Esophagus muscularis mucosa (tissue), 4 donors: ENCODE data around the gene MRPS18B. TPM values are rescaled to one million over a fixed set of nuclear protein-coding genes. Genes with fewer than 3 reads are reported as not detected.

Experiments used
- DNase-seq: peaks from one replicate; pipeline ENCODE4 v3.0.0-alpha.2; 2017; ENCODE audit errors: extremely low spot score
- H3K27ac ChIP-seq, 4 donors: fragments of 200-600 bp; sonication (generic); replicated peaks in 1 of 4; 1 replicate in 3 of 4; 2 replicates in 1 of 4; pipeline ENCODE4 v1.5.1; 2016 to 2019; ENCODE audit warnings: mild to moderate bottlenecking in 1 of 4
- H3K27me3 ChIP-seq, 4 donors: fragments of 200-600 bp; sonication (generic); one replicate each; pipeline versions ENCODE4 v1.5.1 to v1.6.0; 2016 to 2019
- H3K36me3 ChIP-seq, 4 donors: fragments of 200-600 bp; sonication (generic); one replicate each; pipeline ENCODE4 v1.5.1; 2016 to 2019
- H3K4me1 ChIP-seq, 4 donors: fragments of 200-600 bp; sonication (generic); one replicate each; pipeline ENCODE4 v1.5.1; 2016 to 2019
- H3K4me3 ChIP-seq, 4 donors: fragments of 200-600 bp; sonication (generic); 1 replicate in 2 of 4; 2 replicates in 2 of 4; pipeline ENCODE4 v1.5.1; 2016 to 2019; ENCODE audit warnings: mild to moderate bottlenecking in 4 of 4, moderate library complexity in 1 of 4
- H3K9me3 ChIP-seq, 4 donors: fragments of 200-600 bp; sonication (generic); 1 replicate in 3 of 4; 2 replicates in 1 of 4; pipeline ENCODE4 v1.5.1; 2016 to 2019
- CTCF ChIP-seq, 3 experiments: fragments of 200-600 bp in 2 of 3; fragments of 450-650 bp in 1 of 3; sonication (generic) in 2 of 3; IDR thresholded peaks; one replicate each; pipeline ENCODE4 v1.5.1; 2017 to 2019; ENCODE audit warnings: antibody characterized with exemption in 3 of 3, mild to moderate bottlenecking in 2 of 3, moderate library complexity in 1 of 3
- EP300 ChIP-seq: sonication (generic); formaldehyde crosslinking; IDR thresholded peaks from one replicate; pipeline ENCODE4 v1.6.1; 2017; ENCODE audit warnings: antibody characterized with exemption
- POLR2A ChIP-seq: fragments of 450-650 bp; IDR thresholded peaks from one replicate; pipeline ENCODE4 v1.6.1; 2017; ENCODE audit warnings: antibody characterized with exemption, moderate library complexity, mild to moderate bottlenecking, low read depth
- POLR2AphosphoS5 ChIP-seq, 2 donors: sonication (generic); formaldehyde crosslinking; IDR thresholded peaks; one replicate each; pipeline ENCODE4 v1.6.1; 2017; ENCODE audit warnings: antibody characterized with exemption in 2 of 2
- WGBS: methylation state at CpG from one replicate; pipeline ENCODE4 v1.1.5; 2018; 5-methylcytosine and 5-hydroxymethylcytosine counted together
- intact Hi-C: fragments of 100-400 bp; cut with DNase I; formaldehyde crosslinking; loops from one replicate; pipeline ENCODE4 v1.15.1; 2023
- total RNA-seq, 4 donors: library from RNA; depleted of rRNA; stranded (reverse); fragments of >200 nt; gene quantifications; one replicate each; pipeline versions ENCODE4 v1.1.0 to v1.2.1, GENCODE V29; 2016

The MRPS18B gene
- total RNA-seq, 4 donors from 2014 or later = 36.0 to 41.8 (median 40.0) TPM

- Histone ChIP-seq H3K4me1 (no peaks in the 10 kb centered on the region), H3K36me3 (peaks cover 3 to 60% (median 38%) of the 10 kb centered on the region in 4 donors), H3K4me3 (no peak overlapping the region), H3K27ac (no peak overlapping the region), H3K27me3 (no peaks in the 10 kb centered on the region), H3K9me3 (no peaks in the 10 kb centered on the region)
- intact Hi-C loops = no loop called here
- TF ChIP-seq CTCF (IDR thresholded peaks at IDR 0.05) = no peak
- no peak for TF ChIP-seq POLR2A
- TF ChIP-seq POLR2AphosphoS5 (IDR thresholded peaks at IDR 0.05) = no peak
- TF ChIP-seq EP300 = no peak
- DNase-seq = no peak
- WGBS = 82% methylated on average over 3 of the region's 3 CpGs
These were observed 18.2 kb downstream of the MRPS18B start for GRCh38 chr6:30635834-30636233.

- H3K9me3 ChIP-seq = no peaks in the 10 kb centered on the region
- H3K27me3 ChIP-seq = no peaks in the 10 kb centered on the region
- H3K4me3 ChIP-seq = no peak overlapping the region
- H3K27ac ChIP-seq = no peak overlapping the region
- 86% methylated on average over 10 of the region's 10 CpGs for WGBS
- intact Hi-C loops = no loop called here
- peaks cover 13 to 71% (median 45%) of the 10 kb centered on the region in 4 donors for H3K36me3 ChIP-seq
- TF ChIP-seq POLR2AphosphoS5 (IDR thresholded peaks at IDR 0.05) = no peak
- peaks cover 0 to under 1% (median 0%) of the 10 kb centered on the region in 4 donors for H3K4me1 ChIP-seq
- no peak for DNase-seq
These were observed 22.8 kb downstream of the MRPS18B start for GRCh38 chr6:30640481-30640880.

GRCh38 chr6:30641048-30641447, 23.4 kb downstream of the MRPS18B start:
- Histone ChIP-seq H3K9me3 (no peaks in the 10 kb centered on the region), H3K4me3 (no peak overlapping the region), H3K27me3 (no peaks in the 10 kb centered on the region), H3K4me1 (peaks cover 0 to 6% (median under 1%) of the 10 kb centered on the region in 4 donors), H3K36me3 (peaks cover 13 to 74% (median 45%) of the 10 kb centered on the region in 4 donors), H3K27ac (no peak overlapping the region)
- intact Hi-C loops = no loop called here
- no peak for TF ChIP-seq POLR2AphosphoS5 (IDR thresholded peaks at IDR 0.05)
- TF ChIP-seq POLR2A = no peak
- TF ChIP-seq CTCF (IDR thresholded peaks at IDR 0.05) = no peak
- TF ChIP-seq EP300 = no peak
- DNase-seq = no peak
- no CpG with 5 or more reads among the region's 1 CpG for WGBS

- H3K36me3 ChIP-seq = peaks cover 13 to 64% (median 40%) of the 10 kb centered on the region in 4 donors
These were observed 26.0 kb downstream of the MRPS18B start for GRCh38 chr6:30643656-30644055.

GRCh38 chr6:30644769-30645168, 27.1 kb downstream of the MRPS18B start:
- Histone ChIP-seq H3K27ac (no peak overlapping the region), H3K36me3 (peaks cover 13 to 68% (median 40%) of the 10 kb centered on the region in 4 donors), H3K4me3 (no peak overlapping the region), H3K9me3 (no peaks in the 10 kb centered on the region), H3K4me1 (peaks cover 14 to 34% (median 25%) of the 10 kb centered on the region in 4 donors), H3K27me3 (no peaks in the 10 kb centered on the region)
- TF ChIP-seq EP300 (no peak), CTCF (IDR thresholded peaks at IDR 0.05) (no peak), POLR2AphosphoS5 (IDR thresholded peaks at IDR 0.05) (no peak), POLR2A (no peak)
- WGBS = 75% methylated on average over 5 of the region's 5 CpGs
- intact Hi-C loops = no loop called here
- no peak for DNase-seq

More at GRCh38 chr6:30643656-30644055, 26.0 kb downstream of the MRPS18B start:
- H3K9me3 ChIP-seq = no peaks in the 10 kb centered on the region
- intact Hi-C loops = no loop called here
- TF ChIP-seq CTCF (IDR thresholded peaks at IDR 0.05) (no peak), POLR2AphosphoS5 (IDR thresholded peaks at IDR 0.05) (no peak), EP300 (no peak), POLR2A (no peak)
- 89% methylated on average over 2 of the region's 2 CpGs for WGBS
- no peak overlapping the region for H3K27ac ChIP-seq
- H3K4me3 ChIP-seq = no peak overlapping the region
- H3K4me1 ChIP-seq = peaks cover 10 to 26% (median 20%) of the 10 kb centered on the region in 4 donors
- H3K27me3 ChIP-seq = no peaks in the 10 kb centered on the region
- no peak for DNase-seq
